DMS53 treated with DMSO at 0.1 percent for 48 hours (cell line): Measurements from ENCODE around the gene MAP4.
"Not testable (repeated sequence)": the region's sequence is repeated elsewhere in the genome, so short reads cannot be mapped to it uniquely, and the experiment has no call there.

Experiments
- DNase-seq: peaks from one replicate; lab custom pipeline; 2025; ENCODE audit not compliant: unreplicated experiment; lab: John Stamatoyannopoulos, UW

Gene MAP4

GRCh38 chr3:48016301-48016973, at the start of gene MAP4:
Gene MAP4 (minus strand): TSS chr3:48016416. CDS start chr3:47998860, 17,556 bp downstream.
- DNase-seq, result no peak

- DNase-seq, result no peak
Observed at GRCh38 chr3:48065035-48065434, 48.8 kb upstream of the MAP4 start.

GRCh38 chr3:48064292-48064829, 48.1 kb upstream of the MAP4 start:
- DNase-seq, result no peak

GRCh38 chr3:48061586-48061985, 45.4 kb upstream of the MAP4 start:
- not testable (repeated sequence) for DNase-seq

GRCh38 chr3:48058091-48058490, 41.9 kb upstream of the MAP4 start:
- DNase-seq, result no peak

GRCh38 chr3:48057521-48057920, 41.3 kb upstream of the MAP4 start:
- DNase-seq, result no peak

GRCh38 chr3:48047841-48048464, 31.7 kb upstream of the MAP4 start:
- DNase-seq, result no peak

GRCh38 chr3:48042071-48042760, 26.0 kb upstream of the MAP4 start:
- DNase-seq, result no peak

GRCh38 chr3:48039487-48040190, 23.4 kb upstream of the MAP4 start:
- no peak for DNase-seq

- no peak for DNase-seq
Observed at GRCh38 chr3:48038971-48039481, 22.8 kb upstream of the MAP4 start.

GRCh38 chr3:48034000-48034516, 17.8 kb upstream of the MAP4 start:
- no peak for DNase-seq

- no peak for DNase-seq
Observed at GRCh38 chr3:48030188-48030587, 14.0 kb upstream of the MAP4 start.

GRCh38 chr3:48026951-48027908, 11.0 kb upstream of the MAP4 start:
- no peak for DNase-seq

GRCh38 chr3:48026098-48026497, 9.9 kb upstream of the MAP4 start:
- DNase-seq, result no peak

- no peak for DNase-seq
Observed at GRCh38 chr3:48024401-48024800, 8.2 kb upstream of the MAP4 start.

- no peak for DNase-seq
Observed at GRCh38 chr3:48023377-48023776, 7.2 kb upstream of the MAP4 start.

GRCh38 chr3:48022178-48022577, 6.0 kb upstream of the MAP4 start:
- no peak for DNase-seq

GRCh38 chr3:48018841-48019240, 2.6 kb upstream of the MAP4 start:
- no peak for DNase-seq

- DNase-seq, result no peak
Observed at GRCh38 chr3:48015431-48016180, 610 bp downstream of the MAP4 start.
